ENCODE data around the gene LPAR1.
"Not testable (repeated sequence)": the region's sequence is repeated elsewhere in the genome, so short reads cannot be mapped to it uniquely, and the experiment has no call there.

LPAR1 gene

GRCh38 chr9:110872920-110873319 is 165.3 kb downstream of the LPAR1 start:
- no peak for DNase-seq (ENCODE audit: low spot score)

- DNase-seq (ENCODE audit: low spot score) = no peak
These were observed 166.5 kb downstream of the LPAR1 start for GRCh38 chr9:110871736-110872135.

- DNase-seq (ENCODE audit: low spot score) = no peak
These were observed 168.3 kb downstream of the LPAR1 start for GRCh38 chr9:110869931-110870330.

GRCh38 chr9:110864011-110864410 is 174.3 kb downstream of the LPAR1 start:
- DNase-seq (ENCODE audit: low spot score) = no peak

GRCh38 chr9:110861370-110862110 is 176.7 kb downstream of the LPAR1 start:
- DNase-seq (ENCODE audit: low spot score) = not testable (repeated sequence)

GRCh38 chr9:110856772-110857171 is 181.5 kb downstream of the LPAR1 start:
- DNase-seq (ENCODE audit: low spot score) = no peak

- DNase-seq (ENCODE audit: low spot score) = no peak
These were observed 187.7 kb downstream of the LPAR1 start for GRCh38 chr9:110850401-110851135.

- DNase-seq (ENCODE audit: low spot score) = no peak
These were observed 190.6 kb downstream of the LPAR1 start for GRCh38 chr9:110847671-110848070.

- no peak for DNase-seq (ENCODE audit: low spot score)
These were observed 192.1 kb downstream of the LPAR1 start for GRCh38 chr9:110846215-110846614.

- DNase-seq (ENCODE audit: low spot score) = no peak
These were observed 194.1 kb downstream of the LPAR1 start for GRCh38 chr9:110844121-110844520.

GRCh38 chr9:110842986-110843385 is 195.3 kb downstream of the LPAR1 start:
- DNase-seq (ENCODE audit: low spot score) = no peak

GRCh38 chr9:110842169-110842568 is 196.1 kb downstream of the LPAR1 start:
- no peak for DNase-seq (ENCODE audit: low spot score)

- no peak for DNase-seq (ENCODE audit: low spot score)
These were observed 200.8 kb downstream of the LPAR1 start for GRCh38 chr9:110837401-110838005.

- no peak for DNase-seq (ENCODE audit: low spot score)
These were observed 202.4 kb downstream of the LPAR1 start for GRCh38 chr9:110835859-110836271.

- no peak for DNase-seq (ENCODE audit: low spot score)
These were observed 202.9 kb downstream of the LPAR1 start for GRCh38 chr9:110835404-110835803.

GRCh38 chr9:110832926-110833325 is 205.3 kb downstream of the LPAR1 start:
- no peak for DNase-seq (ENCODE audit: low spot score)

GRCh38 chr9:110830495-110830894 is 207.8 kb downstream of the LPAR1 start:
- DNase-seq (ENCODE audit: low spot score) = no peak

- no peak for DNase-seq (ENCODE audit: low spot score)
These were observed 210.0 kb downstream of the LPAR1 start for GRCh38 chr9:110828264-110828663.

GRCh38 chr9:110826400-110826799 is 211.9 kb downstream of the LPAR1 start:
- not testable (repeated sequence) for DNase-seq (ENCODE audit: low spot score)

GRCh38 chr9:110825950-110826349 is 212.3 kb downstream of the LPAR1 start:
- DNase-seq (ENCODE audit: low spot score) = no peak

- not testable (repeated sequence) for DNase-seq (ENCODE audit: low spot score)
These were observed 213.1 kb downstream of the LPAR1 start for GRCh38 chr9:110825129-110825528.
